HS-5 (cell line): ENCODE measurements around the gene SORBS2.
"Not testable (repeated sequence)": the region's sequence is repeated elsewhere in the genome, so short reads cannot be mapped to it uniquely, and the experiment has no call there.

Source experiments
- DNase-seq: peaks from one replicate; pipeline ENCODE4 v3.0.0-alpha.2; 2012; ENCODE audit warnings: low read depth

The SORBS2 gene

DNA sequence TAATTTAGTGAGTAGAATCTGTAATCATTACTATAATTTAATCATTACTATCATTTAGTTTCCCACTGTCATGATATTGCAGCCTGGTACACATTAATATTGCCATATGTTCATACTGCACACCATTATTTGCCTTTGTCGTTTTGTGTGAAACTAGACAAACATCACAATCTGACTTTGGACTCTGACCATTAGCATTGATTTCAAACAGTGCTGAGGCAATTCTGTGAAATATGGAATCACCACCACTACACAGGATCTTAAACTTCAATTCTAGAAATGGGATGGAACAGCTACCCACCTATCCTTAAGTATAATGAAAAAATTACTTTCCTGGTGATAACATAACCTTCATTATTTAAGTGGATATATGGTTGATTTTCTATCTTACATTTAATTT is 98.3 kb downstream of the SORBS2 start:
- DNase-seq = no peak

DNA sequence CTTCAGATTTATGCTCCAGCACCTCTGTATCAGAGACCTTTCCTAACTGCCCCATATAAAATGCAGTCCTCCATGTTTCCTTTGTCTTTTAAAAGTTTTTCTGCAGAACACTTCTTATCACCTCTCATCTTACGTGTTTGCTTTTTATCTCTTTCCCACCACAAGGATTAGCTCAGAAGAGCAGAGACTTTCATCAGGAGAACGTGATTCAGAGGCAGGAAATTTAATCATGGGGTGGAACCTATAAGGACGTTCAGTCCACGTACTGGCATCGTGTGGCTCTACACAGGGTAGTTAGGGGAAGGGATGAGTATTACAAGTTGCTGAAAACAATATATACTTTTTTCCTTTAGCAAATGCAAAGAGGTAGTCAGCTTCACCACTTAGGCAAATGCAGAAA is 98.7 kb downstream of the SORBS2 start:
- DNase-seq = no peak

DNA sequence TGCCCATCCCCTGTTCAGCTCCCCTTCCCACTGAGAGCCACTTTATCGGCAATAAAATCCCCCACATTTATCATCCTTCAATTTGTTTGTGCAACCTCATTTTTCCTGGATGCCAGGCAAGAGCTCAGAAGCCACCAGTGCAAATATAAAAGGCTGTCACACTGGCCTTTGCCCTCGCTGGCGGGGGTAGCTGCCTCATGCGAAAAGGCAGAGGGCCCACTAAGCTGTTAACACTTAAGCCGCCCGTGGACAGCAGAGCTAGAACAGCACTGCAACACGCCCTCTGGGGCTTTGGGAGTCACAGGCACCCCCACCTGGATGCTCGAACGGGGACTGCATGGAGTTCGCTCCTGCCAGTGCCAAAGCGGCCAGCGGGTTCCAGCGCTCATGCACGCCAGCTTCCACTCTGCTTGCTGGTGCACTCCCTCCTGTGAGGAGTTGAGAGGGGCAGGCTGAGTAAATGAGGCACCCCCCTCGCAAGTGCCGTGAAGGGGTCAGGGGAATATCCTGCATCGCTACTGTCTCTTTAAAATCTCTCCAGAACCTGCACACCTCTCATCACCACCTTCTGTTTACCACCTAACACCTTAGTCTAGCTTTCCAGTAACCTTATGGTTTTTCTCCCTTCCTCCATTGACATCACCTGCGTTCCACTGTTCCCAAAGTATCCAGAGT is 99.5 kb downstream of the SORBS2 start:
- no peak for DNase-seq

DNA sequence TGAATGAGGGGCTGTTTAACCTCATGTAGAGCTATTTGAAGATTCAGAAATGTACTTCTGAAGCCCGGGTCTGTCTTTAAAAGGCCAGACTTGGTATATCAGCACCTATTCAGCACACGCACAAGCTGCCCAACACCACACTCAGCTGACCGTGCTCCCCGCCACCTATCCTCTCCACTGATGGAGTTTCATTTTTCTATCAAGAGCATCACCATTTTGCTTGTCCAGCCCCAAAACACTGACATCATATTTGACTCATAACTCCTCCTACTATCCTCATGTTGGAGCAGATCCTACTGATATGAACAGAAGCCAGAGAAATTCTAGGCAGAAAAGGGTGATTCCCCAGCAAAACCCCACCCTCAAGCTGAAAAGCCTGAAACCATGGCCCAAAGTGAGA is 100.3 kb downstream of the SORBS2 start:
- DNase-seq = no peak

DNA sequence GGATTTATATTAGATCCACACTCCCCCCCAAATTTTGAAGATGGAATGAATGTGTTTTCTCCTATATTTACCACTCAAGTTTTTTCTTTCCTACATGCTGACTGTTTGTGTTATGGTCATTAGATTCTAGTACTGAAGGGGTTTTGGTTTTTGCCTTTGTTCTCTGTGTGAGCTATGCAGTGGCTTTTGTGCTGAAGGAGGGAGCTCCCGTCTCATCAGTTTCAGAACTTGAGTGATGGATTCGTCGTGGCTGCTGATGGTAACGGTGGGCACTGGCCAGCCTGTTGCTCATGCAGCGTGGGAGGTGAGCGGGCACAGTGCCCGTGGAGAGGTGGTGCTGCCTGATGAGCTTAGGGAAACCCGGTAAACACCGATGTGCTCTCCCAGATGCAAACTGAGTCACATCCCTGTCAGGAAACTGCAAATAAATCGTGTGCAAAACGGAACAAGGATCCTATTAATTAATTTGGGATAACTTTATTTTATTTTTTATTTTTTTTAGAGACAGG is 101.5 kb downstream of the SORBS2 start:
- no peak for DNase-seq

DNA sequence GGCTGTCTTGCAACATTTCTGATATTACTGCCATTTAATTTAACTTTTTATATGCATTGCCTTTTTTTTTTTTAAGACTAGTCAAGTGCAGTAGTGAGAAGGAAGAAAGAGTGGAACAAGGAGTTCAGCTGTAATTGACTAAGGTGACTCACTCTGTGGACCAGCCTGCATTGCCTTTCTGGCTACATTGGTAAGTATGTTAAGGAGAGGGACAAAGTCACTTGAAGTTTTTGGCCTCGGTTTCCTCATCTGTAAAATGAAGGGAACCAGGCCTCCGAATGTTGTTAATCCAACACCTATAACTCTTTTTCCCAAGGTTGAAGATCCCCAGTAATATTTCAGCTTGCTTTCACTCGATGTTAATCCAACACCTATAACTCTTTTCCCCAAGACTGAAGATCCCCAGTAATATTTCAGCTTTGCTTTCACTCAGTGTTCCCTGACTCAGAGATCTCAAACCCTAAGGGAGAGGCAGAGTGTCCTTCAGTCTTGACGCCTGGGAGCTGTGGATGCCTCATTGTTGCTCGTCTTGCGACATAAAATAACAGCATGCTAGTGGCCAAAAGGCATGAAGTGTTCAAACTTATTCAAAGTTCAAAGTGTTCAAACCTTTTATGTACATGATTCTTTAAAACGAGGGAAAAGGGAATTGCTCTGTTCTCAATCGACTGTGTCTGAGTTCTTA is 102.0 kb downstream of the SORBS2 start:
- DNase-seq = no peak

DNA sequence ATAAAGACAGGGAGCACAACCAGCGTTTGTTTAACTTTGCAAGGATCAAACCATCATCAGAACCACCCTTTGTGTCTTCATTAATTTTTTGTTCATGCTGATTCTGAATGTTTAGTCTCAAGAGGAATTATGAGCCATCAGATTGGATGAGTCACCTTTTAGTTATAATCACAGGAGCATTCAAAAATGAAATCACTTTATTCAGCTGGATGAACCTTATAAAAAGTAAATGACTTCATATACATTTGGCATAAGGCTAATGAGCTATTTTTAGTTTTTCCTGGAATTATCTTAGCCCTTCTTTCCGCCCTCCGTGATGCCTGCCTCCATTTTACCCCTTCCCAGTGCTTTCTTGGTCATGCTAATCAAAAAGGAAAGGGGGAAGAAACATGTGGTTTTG is 103.6 kb downstream of the SORBS2 start:
- DNase-seq = peak; percentile 24

DNA sequence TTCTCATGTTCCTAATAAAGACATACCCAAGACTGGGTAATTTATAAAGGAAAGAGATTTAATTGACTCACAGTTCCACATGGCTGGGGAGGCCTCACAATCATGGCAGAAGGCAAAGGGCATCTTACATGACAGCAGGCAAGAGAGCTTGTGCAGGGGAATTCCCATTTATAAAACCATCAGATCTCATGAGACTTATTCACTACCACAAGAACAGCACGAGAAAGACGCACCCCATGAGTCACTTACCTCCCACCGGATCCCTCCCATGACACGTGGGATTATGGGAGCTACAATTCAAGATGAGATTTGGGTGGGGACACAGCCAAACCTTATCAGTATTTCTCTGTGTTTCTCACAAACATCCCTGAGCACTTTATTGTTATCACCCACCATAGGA is 104.4 kb downstream of the SORBS2 start:
- not testable (repeated sequence) for DNase-seq

DNA sequence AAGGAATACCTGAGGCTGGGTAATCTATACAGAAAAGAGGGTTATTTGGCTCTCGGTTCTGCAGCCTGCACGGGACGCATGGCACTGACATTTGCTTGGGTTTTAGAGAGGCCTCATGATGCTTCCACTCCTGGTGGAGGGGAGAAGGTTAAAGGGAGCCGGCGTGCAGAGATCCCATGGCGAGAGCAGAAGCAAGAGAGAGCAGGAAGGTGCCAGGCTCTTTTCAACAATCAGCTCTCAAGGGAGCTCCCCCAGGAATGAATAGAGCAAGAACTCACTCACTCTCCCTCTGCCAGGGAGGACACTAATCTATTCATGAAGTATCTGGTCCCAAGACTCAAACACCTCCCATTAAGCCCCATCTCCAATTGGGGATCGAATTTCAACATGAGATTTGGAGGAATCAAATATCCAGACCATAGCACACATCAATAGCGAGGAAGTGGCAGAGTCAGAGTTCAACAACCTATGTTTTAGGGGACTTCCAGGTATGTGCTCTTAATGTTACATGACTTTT is 109.8 kb downstream of the SORBS2 start:
- DNase-seq = no peak

DNA sequence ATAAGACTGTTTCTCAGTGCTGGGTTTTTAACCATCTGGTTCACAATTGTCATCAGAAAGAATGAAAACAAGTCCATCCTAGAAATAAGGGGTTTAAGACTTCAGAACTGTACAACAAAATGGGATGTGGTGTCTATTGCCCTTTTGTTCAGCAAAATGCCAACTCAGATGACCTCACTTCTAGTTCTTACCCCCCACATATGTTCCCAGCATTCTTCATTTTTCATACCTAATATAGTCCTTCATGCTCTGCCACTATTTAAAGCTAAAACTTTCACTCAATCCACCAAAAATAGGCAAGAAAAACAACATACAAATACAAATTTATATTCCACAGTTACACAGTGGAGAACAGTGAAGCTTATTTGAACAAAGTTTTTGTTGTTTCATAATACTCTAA is 111.4 kb downstream of the SORBS2 start:
- DNase-seq = no peak

DNA sequence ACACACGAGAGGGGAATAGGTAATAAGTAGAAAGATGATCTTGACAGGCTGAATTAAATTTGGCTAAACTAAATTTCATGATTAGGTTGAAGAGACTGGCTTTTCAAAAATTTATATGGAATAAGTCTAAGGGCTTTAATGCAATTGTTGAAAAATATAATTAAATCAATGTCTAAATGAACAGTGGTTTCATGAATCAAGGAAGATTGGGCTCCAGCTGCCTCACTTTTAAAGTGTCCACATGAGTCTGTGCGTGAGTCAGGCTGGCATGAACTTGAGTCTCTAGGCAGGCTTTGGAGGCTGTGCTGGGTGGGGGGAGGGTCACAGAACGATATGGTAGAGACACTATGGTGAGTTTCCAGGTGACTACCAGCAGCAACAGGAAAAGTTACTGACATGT is 111.9 kb downstream of the SORBS2 start:
- no peak for DNase-seq

DNA sequence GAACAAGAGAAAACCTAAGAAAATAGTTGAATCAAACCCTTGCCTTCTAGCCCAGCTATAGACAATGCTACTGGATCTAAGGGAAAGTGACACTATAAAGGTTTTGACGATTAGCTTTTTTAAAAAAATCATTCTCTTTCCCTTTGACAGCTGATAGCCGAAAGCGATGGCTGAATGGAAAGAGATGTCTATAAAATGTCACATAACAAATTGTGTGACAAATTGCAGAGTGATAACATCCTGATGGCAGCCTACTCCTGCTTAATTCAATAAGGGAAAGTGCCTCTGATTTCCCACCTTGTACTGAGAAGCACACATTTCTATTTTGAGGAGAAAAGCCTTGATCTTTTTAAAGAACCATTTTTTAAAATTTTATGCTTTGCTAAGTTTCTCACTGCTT is 114.5 kb downstream of the SORBS2 start:
- no peak for DNase-seq

DNA sequence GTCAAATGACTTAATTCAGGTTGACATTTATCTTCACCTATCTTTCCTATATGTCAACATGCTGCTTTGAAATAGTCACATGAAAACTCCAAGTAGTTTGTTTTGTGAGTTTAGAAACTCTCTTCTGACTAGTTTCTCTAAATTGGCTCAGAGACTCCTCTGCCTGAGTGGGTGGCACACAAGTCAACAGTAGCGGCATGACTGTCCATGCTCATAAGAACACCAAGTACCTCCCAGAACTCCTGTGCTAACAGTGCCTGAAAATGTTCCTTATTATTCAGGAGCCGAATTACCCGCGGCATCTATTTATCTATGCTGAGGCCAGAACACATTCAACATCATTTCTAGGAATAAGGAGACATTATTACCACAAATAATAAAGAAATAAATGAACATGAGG is 116.3 kb downstream of the SORBS2 start:
- DNase-seq = no peak

DNA sequence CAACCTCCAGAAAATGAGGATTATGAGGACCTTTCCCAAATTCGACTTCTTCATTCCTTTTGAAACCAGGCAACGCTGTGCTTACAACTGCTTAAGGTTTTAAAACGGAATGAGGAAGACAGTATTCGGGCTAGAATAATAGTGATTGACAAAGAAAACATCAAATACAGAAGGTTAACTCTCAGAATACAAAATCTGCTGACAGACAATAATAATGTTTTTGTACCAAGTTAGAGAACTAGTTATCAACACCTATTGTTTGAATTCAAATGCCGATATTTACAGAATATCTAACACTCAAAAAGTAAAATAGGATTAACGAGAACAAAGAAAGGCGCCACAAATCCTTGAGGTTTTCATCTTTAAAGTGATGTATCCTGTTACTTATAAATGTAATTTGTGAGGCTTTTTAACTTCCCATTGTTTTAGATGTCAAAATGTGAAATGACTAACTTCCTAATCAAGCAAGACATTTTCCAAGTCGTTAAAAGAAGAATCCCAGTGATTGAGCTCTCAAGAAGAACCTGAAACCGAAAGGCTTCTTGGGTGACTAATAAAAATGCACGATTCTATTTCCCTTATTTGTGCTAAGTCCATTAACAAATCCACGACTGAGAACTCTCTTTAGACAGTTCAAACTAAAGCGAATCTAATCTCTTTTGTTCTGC is 118.3 kb downstream of the SORBS2 start:
- DNase-seq = no peak

DNA sequence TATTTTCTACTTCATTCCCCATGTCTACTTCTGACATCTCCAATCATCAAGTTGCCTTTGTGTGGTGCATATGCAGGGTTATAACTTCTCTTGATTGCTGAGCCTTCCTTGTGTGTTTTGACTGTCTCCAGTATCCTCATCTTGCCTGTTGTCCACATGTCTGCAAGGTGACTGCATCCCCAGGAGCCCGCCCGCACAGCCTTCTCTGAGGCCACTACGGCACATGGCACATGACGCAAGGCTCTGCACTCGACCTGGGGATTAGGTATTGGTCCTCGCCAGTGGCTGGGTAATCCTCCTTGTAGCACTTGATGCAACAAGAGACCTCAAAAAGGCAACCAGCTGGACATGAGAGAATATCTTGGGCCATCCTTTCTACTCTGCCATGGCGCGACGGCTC is 122.6 kb downstream of the SORBS2 start:
- no peak for DNase-seq

DNA sequence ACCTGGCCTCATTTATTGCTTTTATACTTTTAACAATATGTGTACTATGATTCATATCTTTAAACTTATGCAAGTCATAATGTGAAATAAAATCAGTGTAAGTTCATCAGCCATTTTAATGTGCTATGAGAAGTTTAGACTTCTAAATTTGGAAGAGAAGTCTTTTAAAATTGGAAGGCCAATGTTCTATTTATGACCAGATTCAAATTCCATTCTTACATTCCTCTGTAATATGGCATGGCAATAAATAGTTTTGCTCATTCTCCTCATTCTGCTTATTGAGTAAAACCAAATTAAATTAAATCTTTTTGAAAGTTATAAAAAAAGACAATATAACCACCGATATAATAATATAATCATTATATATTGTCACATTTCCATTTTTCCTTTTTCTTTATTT is 126.2 kb downstream of the SORBS2 start:
- no peak for DNase-seq

DNA sequence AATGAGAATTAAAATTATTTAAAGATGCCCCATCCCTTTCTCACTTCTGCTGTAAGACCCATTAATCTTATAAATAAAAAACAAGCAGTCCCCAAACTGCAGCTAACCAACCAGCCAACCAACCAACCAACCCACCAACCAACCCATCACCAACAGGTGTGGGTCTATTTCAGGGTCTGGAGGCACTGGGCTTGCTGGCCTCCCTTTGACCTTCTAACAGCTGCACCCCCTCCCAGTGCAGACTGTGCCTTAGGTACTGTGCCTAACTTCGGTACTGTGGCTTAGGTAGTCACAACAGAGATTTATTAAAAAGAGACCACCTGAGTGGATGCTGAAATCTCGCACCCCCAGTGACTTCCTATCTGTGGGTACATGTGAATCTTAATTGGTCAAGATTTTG is 128.1 kb downstream of the SORBS2 start:
- DNase-seq = no peak

DNA sequence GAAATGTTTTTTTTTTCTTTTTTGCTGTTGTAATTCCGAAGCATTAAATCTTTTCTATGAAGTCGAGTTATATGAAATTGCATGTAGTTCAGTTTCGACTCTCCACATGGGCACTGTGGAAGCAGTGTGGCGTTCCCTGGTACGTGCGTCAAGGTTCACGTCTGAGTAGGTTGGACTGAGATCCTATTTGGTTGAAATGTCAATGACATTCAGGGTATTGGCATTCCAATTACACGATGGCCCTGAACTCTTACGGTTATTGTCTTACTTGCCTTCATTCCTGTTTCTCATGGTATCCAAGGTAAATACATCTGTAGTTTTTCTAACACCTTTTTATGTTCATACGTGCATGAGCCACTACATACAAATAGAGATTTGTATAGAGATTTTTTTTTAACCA is 128.8 kb downstream of the SORBS2 start:
- no peak for DNase-seq

DNA sequence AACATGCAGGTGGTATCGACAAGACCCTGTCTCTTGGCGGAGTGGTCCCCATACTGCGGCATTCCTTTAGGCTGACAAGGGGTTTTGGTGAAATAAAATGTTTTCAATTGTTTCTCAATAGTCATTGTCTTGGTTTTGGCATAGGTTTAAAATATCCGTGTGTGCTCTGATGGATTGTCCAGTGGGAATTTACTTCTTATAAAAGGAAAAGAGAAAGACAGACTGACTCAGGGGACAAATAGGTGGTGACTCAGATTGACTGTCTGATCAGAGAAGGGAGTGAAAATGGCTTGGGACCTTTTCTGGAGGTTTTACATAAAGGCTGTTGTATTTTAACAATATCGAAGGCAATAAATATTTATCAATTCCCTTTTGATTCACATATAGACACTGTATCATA is 129.8 kb downstream of the SORBS2 start:
- peak; percentile 54 for DNase-seq

DNA sequence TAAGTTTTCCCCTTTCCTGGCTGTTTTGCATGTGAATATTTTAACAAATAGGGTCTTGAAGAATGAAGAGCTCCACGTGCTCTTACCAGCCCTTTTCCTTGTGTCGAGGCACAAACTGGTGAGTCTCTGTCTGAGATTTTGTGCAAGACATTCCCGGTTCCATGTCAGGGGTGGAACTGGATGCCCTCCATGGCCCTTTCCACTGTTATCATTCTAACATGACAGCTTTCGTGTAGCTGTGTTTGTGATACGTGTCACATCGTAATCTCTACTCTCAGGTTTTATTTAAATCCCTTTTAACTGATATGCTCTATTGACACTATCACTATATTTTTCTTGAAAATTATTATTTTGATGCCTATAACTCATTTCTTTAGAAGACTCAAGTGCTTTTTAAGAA is 130.4 kb downstream of the SORBS2 start:
- DNase-seq = no peak

DNA sequence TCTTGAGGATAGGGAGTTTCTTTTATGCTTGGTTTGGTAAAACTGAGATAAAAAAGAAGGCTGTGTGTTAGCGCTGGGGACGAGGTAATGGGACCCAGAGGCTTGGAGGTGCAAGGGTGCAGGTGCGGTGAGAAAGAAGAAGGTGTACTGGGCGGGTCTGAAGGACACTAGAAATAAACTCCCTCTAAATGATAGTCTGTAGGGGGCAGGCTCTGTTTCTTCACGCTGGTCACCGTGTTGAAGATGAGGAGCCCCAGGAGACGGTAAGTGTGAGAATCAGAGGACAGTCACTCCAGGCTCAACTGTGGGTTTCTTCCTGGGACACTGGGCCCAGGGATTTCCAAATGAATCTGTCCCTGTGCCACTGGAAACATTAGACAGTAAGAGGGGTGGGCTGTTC is 131.4 kb downstream of the SORBS2 start:
- no peak for DNase-seq

DNA sequence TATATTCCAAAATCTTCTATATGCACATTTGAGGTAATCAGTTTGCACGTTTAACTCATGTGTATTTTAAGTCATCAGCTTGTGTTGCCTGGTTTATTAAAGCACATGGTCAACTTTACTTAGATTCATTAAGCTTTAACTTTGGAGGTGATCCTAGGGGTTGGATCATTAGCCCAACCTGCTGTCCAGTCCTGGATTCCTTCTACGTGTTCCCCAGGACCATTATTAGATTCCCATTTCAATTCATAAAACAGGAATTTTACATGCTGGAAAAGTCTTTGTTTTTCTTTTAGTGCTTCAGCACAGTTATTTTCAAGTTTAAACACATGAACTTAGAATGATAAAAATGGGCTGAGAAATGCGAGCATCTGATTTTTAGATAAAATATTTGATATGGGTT is 132.5 kb downstream of the SORBS2 start:
- no peak for DNase-seq

DNA sequence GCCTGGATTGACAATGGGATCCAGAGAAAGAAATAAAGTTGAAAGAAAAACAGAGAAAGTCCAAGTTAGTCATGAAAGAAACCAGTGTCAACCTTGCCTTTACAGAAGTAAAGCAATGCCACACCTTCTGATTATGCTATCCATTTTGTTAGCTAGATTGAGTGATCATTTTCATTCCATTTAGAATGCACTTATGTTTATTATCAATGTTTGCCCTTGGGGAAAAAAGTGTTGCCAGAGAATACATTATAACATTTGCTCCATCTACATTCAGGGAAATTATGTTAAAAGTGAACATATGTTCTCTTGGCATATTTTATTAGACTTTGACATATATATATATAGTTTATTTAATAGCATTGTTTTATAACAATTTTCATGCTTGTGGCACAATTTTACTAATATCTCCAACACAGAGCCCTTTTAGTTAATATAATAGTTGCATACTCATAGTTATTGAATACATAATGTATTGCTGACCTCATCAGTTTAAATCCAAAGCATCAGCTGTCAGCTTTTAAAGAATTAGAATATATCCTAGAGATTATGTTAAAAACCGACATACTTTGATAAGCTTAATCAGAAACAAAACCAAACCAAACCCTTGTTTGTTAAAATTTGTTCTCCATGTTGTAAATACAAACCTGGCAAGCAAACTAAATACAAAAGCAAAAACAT is 134.2 kb downstream of the SORBS2 start:
- DNase-seq = no peak
